Activated T-helper 2 cell treated with anti-CD3 and anti-CD28 coated beads, Interferon-gamma antibody, Interleukin-2, Interleukin-4, amounts not matched to agents 10 μg/mL and 5 μg/mL and 100 μg/mL, durations not matched to agents 14 hours and 24 hours and 36 hours (primary cell): ENCODE results near the gene FBXO24. TPM values are rescaled to one million over a fixed set of nuclear protein-coding genes. Genes with fewer than 3 reads are reported as not detected.
"Not testable (repeated sequence)": the region's sequence is repeated elsewhere in the genome, so short reads cannot be mapped to it uniquely, and the experiment has no call there.

Experiments
- DNase-seq: peaks from one replicate; pipeline ENCODE4 v3.0.0; 2021; ENCODE audit warnings: low spot score
- H3K27ac Mint-ChIP-seq: one replicate; pipeline ENCODE4 v1.8.0; 2021; ENCODE audit warnings: mixed read lengths
- H3K27me3 Mint-ChIP-seq: one replicate; pipeline ENCODE4 v1.8.0; 2021; ENCODE audit warnings: low read depth, mixed read lengths
- H3K36me3 Mint-ChIP-seq: one replicate; pipeline ENCODE4 v1.8.0; 2021; ENCODE audit warnings: low read depth, mixed read lengths
- H3K4me1 Mint-ChIP-seq: one replicate; pipeline ENCODE4 v1.8.0; 2021; ENCODE audit warnings: low read depth, mixed read lengths
- H3K4me3 Mint-ChIP-seq: one replicate; pipeline ENCODE4 v1.8.0; 2021; ENCODE audit warnings: low read depth, mild to moderate bottlenecking, moderate library complexity, mixed read lengths
- H3K9me3 Mint-ChIP-seq: one replicate; pipeline ENCODE4 v1.8.0; 2021; ENCODE audit warnings: mixed read lengths
- intact Hi-C: fragments of 100-400 bp; cut with micrococcal nuclease; formaldehyde crosslinking; loops from one replicate; pipeline ENCODE4 v1.15.1; 2023
- total RNA-seq: library from RNA; stranded (reverse); gene quantifications from 2 replicates; pipeline ENCODE4 v1.2.3, GENCODE V29; 2022

Gene FBXO24
- total RNA-seq, 1 donor from 2014 or later: 0.91 TPM

- Mint-ChIP-seq H3K9me3 (no peaks in the 10 kb centered on the region), H3K4me1 (peaks cover 82% of the 10 kb centered on the region), H3K4me3 (peak overlapping the region; percentile 76), H3K36me3 (peaks cover 53% of the 10 kb centered on the region), H3K27me3 (no peaks in the 10 kb centered on the region), H3K27ac (peak overlapping the region; percentile 99)
- intact Hi-C loops: loop anchor here (1.0 to 10.0 kb wide), 3 partner anchors 8 to 128 kb away; partner anchors contain the start of genes GNB2 and TSC22D4
- no peak for DNase-seq
Observed at GRCh38 chr7:100546129-100546925, 39.8 kb upstream of the FBXO24 start.

- Mint-ChIP-seq H3K27me3 (no peaks in the 10 kb centered on the region), H3K27ac (peak overlapping the region; percentile 99), H3K9me3 (no peaks in the 10 kb centered on the region), H3K4me1 (peaks cover 76% of the 10 kb centered on the region), H3K4me3 (peak overlapping the region; percentile 76), H3K36me3 (peaks cover 52% of the 10 kb centered on the region)
- intact Hi-C loops: loop anchor here (1.0 to 10.0 kb wide), 3 partner anchors 9 to 128 kb away; partner anchors contain the start of genes GNB2 and TSC22D4
- no peak for DNase-seq
Observed at GRCh38 chr7:100546926-100547800, 39.0 kb upstream of the FBXO24 start.

- Mint-ChIP-seq H3K36me3 (peaks cover 53% of the 10 kb centered on the region), H3K27ac (peak overlapping the region; percentile 99), H3K4me3 (no peak overlapping the region), H3K4me1 (peaks cover 73% of the 10 kb centered on the region), H3K27me3 (no peaks in the 10 kb centered on the region), H3K9me3 (no peaks in the 10 kb centered on the region)
- intact Hi-C loops: loop anchor here (2.0 to 10.0 kb wide), 2 partner anchors 69 to 127 kb away; partner anchors contain the start of genes GNB2 and TSC22D4
- no peak for DNase-seq
Observed at GRCh38 chr7:100547872-100548271, 38.3 kb upstream of the FBXO24 start.

- intact Hi-C loops: loop anchor here (10.0 kb wide), 1 partner anchor 126 kb away; the partner anchor contains the start of gene GNB2
- Mint-ChIP-seq H3K27ac (peak overlapping the region; percentile 99), H3K4me3 (peak overlapping the region; percentile 19), H3K36me3 (peaks cover 54% of the 10 kb centered on the region), H3K4me1 (peaks cover 69% of the 10 kb centered on the region)
- not testable (repeated sequence) for DNase-seq, H3K27me3 Mint-ChIP-seq, H3K9me3 Mint-ChIP-seq
Observed at GRCh38 chr7:100548446-100548845, 37.7 kb upstream of the FBXO24 start.

DNA sequence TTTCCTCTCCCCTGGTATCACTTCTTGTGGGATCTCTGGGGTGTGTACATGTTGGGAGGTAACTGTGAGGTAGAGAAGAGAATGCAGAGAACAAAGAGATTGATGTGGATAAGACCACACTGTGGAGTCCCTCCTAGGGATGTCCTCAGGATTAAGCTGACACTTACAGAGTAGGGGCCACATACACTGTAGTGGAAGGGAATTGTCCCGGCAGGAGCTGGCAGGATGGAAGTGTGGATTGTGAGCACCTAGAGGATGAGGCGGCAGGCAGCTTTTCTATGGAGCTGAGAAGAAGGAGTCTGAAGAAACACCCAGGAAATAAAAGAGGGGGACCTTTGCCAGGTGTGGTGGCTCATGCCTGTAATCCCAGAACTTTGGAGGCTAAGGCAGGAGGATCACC lies 33.6 kb upstream of the FBXO24 start:
- Mint-ChIP-seq H3K9me3 (no peaks in the 10 kb centered on the region), H3K4me3 (no peak overlapping the region), H3K27ac (peak overlapping the region; percentile 23), H3K27me3 (no peaks in the 10 kb centered on the region), H3K36me3 (peaks cover 65% of the 10 kb centered on the region), H3K4me1 (peaks cover 31% of the 10 kb centered on the region)
- intact Hi-C loops: no loop called here
- no peak for DNase-seq

GRCh38 chr7:100553032-100553431 lies 33.1 kb upstream of the FBXO24 start:
- no peak for DNase-seq
- peaks cover 62% of the 10 kb centered on the region for H3K36me3 Mint-ChIP-seq
- H3K4me1 Mint-ChIP-seq: peaks cover 26% of the 10 kb centered on the region
- H3K27me3 Mint-ChIP-seq: no peaks in the 10 kb centered on the region
- H3K9me3 Mint-ChIP-seq: no peaks in the 10 kb centered on the region
- intact Hi-C loops: no loop called here
- H3K27ac Mint-ChIP-seq: no peak overlapping the region
- H3K4me3 Mint-ChIP-seq: no peak overlapping the region

DNA sequence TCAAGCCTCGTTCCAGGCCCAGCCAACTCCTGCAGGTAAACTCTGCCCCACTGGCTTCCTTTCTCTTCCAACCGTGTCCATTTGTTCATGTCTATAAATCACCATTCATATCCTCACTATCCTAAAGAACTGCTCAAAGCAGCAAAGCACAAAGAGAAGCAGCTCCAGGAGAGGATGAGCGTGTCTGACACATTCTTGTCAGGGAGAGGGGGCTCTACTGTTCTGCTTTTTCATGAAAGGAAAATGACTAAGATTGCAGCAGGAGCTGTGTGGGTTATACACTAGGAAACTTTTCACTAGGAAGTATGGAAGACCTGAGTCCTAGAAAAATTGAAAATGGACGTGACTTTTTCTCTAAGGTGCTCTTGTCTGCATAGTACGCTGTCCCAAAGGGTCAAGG lies 30.4 kb upstream of the FBXO24 start:
- Mint-ChIP-seq H3K4me1 (peaks cover 7% of the 10 kb centered on the region), H3K36me3 (peaks cover 56% of the 10 kb centered on the region), H3K27ac (peak overlapping the region; percentile 48), H3K27me3 (no peaks in the 10 kb centered on the region), H3K4me3 (no peak overlapping the region), H3K9me3 (no peaks in the 10 kb centered on the region)
- no peak for DNase-seq
- intact Hi-C loops: no loop called here

GRCh38 chr7:100556541-100556940 lies 29.6 kb upstream of the FBXO24 start:
- H3K36me3 Mint-ChIP-seq: peaks cover 53% of the 10 kb centered on the region
- DNase-seq: no peak
- H3K9me3 Mint-ChIP-seq: no peaks in the 10 kb centered on the region
- H3K4me1 Mint-ChIP-seq: peaks cover 7% of the 10 kb centered on the region
- peak overlapping the region; percentile 60 for H3K27ac Mint-ChIP-seq
- H3K27me3 Mint-ChIP-seq: no peaks in the 10 kb centered on the region
- no peak overlapping the region for H3K4me3 Mint-ChIP-seq
- intact Hi-C loops: no loop called here

DNA sequence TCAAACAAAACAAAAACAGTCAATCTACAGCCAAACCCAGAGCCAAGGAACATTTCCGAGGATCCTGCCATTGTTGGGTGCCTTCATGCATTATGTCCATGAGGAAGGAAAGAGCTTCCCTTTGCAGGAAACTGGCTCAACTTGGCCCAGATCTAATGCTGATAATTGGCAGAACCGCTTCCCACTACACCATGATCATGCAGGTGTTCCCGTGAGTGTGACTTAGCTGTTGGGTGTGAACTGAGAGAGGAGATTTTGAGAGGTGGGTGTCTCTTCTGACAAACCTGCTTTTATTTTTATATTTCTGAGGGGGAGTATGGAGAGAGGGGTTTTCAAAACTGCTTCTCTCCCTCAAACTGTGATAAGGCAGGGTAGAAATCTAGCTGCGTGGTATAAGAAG lies 27.0 kb upstream of the FBXO24 start:
- DNase-seq: no peak
- no peak overlapping the region for H3K27ac Mint-ChIP-seq
- peaks cover 56% of the 10 kb centered on the region for H3K36me3 Mint-ChIP-seq
- no peaks in the 10 kb centered on the region for H3K9me3 Mint-ChIP-seq
- H3K27me3 Mint-ChIP-seq: no peaks in the 10 kb centered on the region
- H3K4me1 Mint-ChIP-seq: peaks cover 3% of the 10 kb centered on the region
- no peak overlapping the region for H3K4me3 Mint-ChIP-seq
- intact Hi-C loops: loop anchor here (1.0 kb wide), 2 partner anchors 14 to 90 kb away; no protein-coding TSS in a partner anchor

DNA sequence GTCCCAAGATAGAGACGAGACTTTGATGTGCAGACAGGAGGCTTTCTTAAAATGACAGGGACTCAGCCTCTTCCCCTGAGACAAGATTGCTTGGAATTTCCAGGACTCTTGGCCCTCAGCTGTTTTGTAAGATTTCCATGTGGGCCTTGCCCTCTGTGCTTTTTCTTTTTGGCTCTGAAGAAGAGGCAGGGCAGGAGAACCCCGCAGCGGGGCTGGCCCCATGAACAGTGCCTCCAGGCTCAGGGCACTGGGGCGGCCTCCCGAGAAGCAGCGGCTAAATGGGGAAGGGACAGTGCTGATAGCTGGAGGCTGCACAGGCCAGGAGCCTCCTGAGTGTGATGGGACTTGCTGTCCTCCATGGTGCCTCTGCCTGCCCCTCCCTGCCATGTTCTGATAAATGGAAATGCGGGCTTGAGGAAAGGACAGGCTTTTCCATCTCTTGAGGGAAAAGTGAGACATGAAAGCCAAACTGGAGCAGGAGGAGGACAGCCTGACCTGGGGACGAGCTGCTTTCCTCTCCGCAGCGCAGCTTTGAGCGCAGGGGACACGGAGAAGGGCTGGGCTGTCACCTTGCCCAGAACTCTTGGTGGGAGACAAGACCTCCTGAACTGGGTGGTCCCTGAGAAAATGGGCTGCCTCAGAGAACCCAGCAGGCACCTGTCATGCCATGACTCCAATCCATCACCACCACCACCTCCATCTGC lies 24.5 kb upstream of the FBXO24 start:
- H3K9me3 Mint-ChIP-seq: no peaks in the 10 kb centered on the region
- intact Hi-C loops: loop anchor here (2.0 to 5.0 kb wide), 2 partner anchors 83 to 131 kb away; partner anchors contain the start of genes GIGYF1 and TSC22D4

GRCh38 chr7:100562195-100563099 lies 23.7 kb upstream of the FBXO24 start:
- no peaks in the 10 kb centered on the region for H3K27me3 Mint-ChIP-seq
- intact Hi-C loops: loop anchor here (5.0 kb wide), 1 partner anchor 130 kb away; the partner anchor contains the start of gene GIGYF1
- H3K4me3 Mint-ChIP-seq: no peak overlapping the region
- peaks cover 1% of the 10 kb centered on the region for H3K4me1 Mint-ChIP-seq
- no peak overlapping the region for H3K27ac Mint-ChIP-seq
- DNase-seq: no peak
- peaks cover 41% of the 10 kb centered on the region for H3K36me3 Mint-ChIP-seq
- H3K9me3 Mint-ChIP-seq: no peaks in the 10 kb centered on the region

More for the DNA sequence above, 24.5 kb upstream of the FBXO24 start:
- no peak for DNase-seq
- no peak overlapping the region for H3K4me3 Mint-ChIP-seq
- H3K27ac Mint-ChIP-seq: no peak overlapping the region
- H3K27me3 Mint-ChIP-seq: no peaks in the 10 kb centered on the region
- peaks cover 1% of the 10 kb centered on the region for H3K4me1 Mint-ChIP-seq
- peaks cover 49% of the 10 kb centered on the region for H3K36me3 Mint-ChIP-seq
